DMS79 (cell line): Measurements from ENCODE around the gene CERS6.
"Not testable (repeated sequence)": the region's sequence is repeated elsewhere in the genome, so short reads cannot be mapped to it uniquely, and the experiment has no call there.

Source experiments
- DNase-seq: peaks from one replicate; lab custom pipeline; 2025; lab: John Stamatoyannopoulos, UW

Gene CERS6

DNA sequence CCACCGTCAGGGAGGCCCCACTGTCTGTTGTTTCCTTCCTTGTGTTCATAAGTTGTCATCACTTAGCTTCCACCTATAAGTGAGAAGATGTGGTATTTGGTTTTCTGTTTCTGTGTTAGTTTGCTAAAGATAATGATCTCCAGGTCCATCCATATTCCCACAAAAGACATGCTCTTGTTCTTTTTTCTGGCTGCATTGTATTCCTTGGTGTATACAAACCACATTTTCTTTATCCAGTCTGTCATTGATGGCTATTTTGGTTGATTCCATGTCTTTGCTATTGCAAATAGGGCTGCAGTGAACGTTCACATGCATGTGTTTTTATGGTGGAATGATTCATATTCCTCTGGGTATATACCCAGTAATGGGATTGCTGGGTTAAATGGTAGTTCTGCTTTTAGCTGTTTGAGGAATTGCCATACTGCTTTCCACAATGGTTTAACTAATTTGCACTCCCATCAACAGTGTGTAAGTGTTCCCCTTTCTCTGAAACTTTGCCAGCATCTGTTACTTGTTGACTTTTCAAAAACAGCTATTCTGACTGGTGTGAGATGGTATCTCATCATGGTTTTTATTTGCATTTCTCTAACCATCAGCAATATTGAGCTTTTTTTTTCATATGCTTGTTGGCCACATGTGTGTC is 189.7 kb downstream of the CERS6 start:
- no peak for DNase-seq

- DNase-seq, result no peak
These were observed 193.0 kb downstream of the CERS6 start for GRCh38 chr2:168649105-168649504.

GRCh38 chr2:168649562-168649961 is 193.5 kb downstream of the CERS6 start:
- no peak for DNase-seq

GRCh38 chr2:168650139-168650538 is 194.1 kb downstream of the CERS6 start:
- DNase-seq, result no peak

GRCh38 chr2:168650781-168651180 is 194.7 kb downstream of the CERS6 start:
- DNase-seq, result no peak

GRCh38 chr2:168652997-168653921 is 197.2 kb downstream of the CERS6 start:
- DNase-seq, result no peak

DNA sequence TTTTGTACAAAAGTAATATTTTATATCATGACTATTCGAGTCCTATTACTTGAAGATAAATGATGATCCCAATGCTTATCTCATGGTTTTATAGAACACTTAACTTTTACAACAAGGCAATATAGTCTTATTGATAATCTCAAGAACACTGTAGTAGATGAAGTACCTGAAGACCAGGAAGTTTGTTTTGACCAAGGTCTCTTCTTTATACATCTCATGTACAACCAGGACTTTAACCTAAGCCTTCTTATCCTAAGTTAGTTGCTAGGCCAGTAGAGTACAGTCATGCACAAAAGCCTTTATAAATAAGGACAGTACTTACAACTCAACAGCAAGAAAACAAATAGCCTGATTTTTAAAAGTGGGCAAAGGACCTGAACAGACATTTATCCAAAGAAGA is 198.6 kb downstream of the CERS6 start:
- no peak for DNase-seq

DNA sequence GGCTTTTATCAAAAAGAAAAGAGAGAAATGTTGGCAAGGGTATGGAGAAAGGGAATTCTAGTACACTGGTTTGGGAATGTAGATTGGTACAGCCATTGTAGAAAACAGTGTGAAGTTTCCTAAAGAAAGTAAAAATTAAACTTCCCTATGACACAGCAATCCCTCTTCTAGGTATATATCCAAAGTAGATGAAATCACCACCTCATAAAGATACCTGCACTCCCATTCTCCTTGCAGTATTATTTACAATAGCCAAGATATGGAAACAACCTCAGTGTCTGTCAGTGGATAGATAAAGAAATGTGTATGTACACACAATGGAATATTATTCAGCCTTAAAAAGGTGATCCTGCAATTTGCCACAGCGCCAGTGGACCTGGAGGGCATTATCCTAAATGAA is 199.1 kb downstream of the CERS6 start:
- DNase-seq, result no peak

GRCh38 chr2:168657378-168657777 is 201.3 kb downstream of the CERS6 start:
- not testable (repeated sequence) for DNase-seq

DNA sequence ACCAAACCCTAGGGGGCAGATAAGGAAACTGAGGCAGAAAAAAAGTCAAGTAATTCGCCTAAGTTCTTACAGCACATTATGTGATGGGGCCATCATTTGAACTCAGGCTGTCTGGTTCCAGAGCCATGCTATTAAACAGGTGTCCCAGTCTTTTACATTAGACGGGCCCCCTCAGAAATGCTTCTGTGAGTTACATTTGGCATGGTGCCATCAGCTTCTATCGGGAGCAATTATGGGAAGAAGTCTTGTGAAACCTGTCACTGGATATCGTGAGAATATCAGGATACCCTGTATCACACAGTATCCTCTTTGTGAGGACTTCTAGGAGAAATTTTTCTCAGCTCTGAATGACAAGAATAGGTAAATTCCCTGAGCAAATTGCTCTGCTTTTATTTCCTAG is 202.6 kb downstream of the CERS6 start:
- no peak for DNase-seq

- no peak for DNase-seq
These were observed 205.1 kb downstream of the CERS6 start for GRCh38 chr2:168660870-168661862.

DNA sequence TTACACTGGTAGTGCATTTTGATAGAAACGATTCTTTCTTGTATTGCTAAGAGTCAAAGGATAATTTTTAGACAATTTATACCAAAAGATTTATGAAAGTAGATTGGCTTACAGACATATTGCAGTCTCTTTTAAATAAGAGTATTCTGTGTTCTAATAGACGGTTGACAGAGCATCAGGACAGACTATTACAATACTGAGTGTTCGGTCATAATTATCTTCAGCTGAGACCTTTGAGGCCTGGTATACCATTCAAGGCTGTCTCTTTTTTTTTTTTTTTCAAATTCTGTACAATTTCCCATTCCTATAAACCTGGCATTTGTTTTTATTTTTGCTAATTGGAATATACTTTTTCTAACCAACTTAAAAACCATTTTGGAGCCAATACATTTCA is 205.8 kb downstream of the CERS6 start:
- no peak for DNase-seq

DNA sequence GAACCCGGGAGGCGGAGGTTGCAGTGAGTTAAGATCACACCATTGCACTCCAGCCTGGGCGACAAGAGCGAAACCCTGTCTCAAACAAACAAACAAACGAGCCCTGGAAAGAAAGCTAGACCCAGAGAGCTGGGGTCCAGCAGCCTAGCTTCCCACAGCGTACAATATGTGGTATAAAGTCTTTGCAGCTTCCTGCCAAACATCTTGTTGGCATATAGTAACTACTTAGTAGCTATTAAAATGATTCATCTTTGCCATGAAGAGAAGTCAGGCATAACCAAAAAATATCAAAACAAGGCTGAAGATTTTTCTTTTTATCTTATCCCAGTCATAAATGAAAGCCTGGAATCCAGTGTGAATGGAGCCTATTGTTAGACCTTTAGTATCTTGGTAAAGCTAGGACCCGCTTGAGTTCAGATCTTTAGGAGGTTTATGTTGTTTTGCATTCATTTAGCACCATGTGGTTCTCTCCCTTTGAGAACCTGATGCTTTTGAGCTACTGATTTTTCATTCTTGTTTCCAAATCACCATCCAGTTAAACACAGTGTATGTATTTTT is 206.7 kb downstream of the CERS6 start:
- DNase-seq, result no peak

DNA sequence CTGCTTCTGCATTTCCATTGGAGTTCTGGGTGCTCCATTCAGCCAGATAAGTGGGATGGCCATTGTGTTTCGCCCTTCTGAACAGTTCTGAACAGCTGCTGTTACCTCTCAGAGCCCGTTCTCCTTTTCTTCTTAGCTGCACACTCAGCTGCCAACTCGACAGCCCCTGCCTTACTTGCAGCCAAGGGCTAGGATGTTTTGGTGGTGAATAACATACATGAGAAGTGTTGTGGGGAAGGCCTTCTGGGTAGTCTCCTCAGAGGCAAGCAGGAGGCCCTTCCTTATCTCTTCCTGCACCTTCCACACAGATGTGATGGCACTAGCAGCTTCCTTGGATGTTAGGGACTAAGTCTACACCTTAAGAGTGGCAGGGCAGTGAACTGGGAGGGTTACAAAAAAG is 207.9 kb downstream of the CERS6 start:
- no peak for DNase-seq

DNA sequence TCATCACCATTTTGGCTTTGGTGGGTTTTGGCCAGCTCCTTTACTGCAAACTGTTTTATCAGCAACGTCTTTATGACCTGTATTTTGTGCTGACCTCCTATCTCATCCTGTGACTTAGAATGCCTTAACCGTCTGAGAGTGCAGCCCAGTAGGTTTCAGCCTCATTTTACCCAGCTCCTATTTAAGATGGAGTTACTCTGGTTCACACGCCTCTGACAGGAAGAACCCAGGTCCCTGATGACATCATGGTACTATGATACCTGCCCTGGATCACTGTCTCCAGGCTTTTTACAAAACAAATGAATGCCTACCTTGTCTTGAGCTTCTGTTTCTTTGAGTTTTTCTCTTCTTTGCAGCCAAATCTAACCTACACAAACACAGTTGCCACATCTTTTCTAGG is 208.6 kb downstream of the CERS6 start:
- DNase-seq, result not testable (repeated sequence)

DNA sequence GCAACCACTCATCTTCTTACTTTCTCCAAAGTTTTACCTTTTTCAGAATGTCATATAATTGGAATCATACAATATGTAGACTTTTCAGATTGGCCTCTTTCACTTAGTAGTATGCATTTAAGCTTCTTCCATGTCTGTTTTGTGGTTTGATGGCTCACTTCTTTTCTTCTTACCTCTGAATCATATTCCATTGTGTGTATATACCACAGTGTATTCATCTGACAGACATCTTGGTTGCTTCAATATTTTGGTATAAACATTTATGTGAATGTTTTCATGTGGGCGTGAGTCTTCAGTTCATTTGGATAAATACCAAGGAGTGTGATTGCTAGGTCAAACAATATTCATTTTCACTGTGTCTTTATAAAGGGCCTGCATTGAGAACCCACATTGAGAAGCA is 210.3 kb downstream of the CERS6 start:
- DNase-seq, result no peak

- no peak for DNase-seq
These were observed 211.1 kb downstream of the CERS6 start for GRCh38 chr2:168667156-168667555.

- DNase-seq, result no peak
These were observed 213.1 kb downstream of the CERS6 start for GRCh38 chr2:168669151-168669550.

- no peak for DNase-seq
These were observed 214.4 kb downstream of the CERS6 start for GRCh38 chr2:168670478-168670877.

GRCh38 chr2:168671932-168672331 is 215.9 kb downstream of the CERS6 start:
- no peak for DNase-seq

GRCh38 chr2:168673265-168674189 is 217.5 kb downstream of the CERS6 start:
- DNase-seq, result no peak
